Choroid plexus epithelial cell (primary cell): Measurements from ENCODE around the gene APMAP.
A peak's percentile ranks its signal among the peaks of the same experiment; 100 is the strongest.

Experiments
- DNase-seq: peaks from one replicate; pipeline ENCODE4 v3.0.0-alpha.2; 2010; ENCODE audit warnings: low read depth
- H3K4me3 ChIP-seq: 2 replicates; pipeline ENCODE4 v1.5.1; 2011; ENCODE audit warnings: low read depth, mild to moderate bottlenecking, control low read depth, low read length, moderate library complexity
- CTCF ChIP-seq: conservative IDR thresholded peaks from 2 replicates; pipeline ENCODE4 v1.5.1; 2011; ENCODE audit warnings: low read depth, mild to moderate bottlenecking, control low read depth, inconsistent platforms, low read length, moderate library complexity

APMAP gene

DNA sequence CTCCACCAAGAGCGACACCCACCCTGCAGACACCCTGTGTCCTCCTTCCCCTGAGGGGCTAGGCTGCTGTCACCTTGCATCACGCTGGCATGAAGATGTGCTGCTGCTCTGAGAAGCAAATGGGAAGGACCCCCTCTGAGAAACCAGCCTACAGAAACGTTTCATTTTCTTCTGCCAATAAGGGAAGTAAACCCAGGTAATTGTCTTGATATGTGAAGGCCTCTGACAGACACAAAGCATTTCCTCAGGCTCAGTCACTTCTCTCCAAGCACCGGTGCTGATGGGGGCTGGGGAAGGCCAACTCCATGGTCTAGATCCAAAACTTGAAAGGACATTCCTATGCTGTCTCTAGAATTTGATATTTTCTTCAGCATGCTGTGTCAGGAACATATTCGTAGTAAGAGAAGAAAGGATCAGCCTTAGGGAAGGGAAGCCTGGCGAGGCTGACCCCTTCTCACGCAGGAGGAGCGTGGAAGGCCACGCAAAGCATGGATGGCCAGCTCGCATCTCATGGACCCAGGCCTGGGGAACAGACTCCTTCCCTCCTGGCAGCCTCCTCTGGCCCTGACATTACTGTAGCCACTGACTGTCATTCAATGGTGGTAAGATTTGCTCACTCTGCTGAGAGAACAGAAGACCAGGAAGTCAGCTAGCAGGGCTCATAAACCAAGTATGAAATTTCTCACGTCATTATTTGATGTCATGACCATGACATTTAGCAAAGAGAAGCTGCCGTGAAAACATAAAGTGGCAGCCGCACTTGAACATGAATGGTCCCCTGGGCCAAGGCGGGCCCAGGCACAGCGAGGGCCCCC, 44.9 kb upstream of the APMAP start:
- no peak for TF ChIP-seq CTCF
- DNase-seq = no peak
- no peak overlapping the region for H3K4me3 ChIP-seq

DNA sequence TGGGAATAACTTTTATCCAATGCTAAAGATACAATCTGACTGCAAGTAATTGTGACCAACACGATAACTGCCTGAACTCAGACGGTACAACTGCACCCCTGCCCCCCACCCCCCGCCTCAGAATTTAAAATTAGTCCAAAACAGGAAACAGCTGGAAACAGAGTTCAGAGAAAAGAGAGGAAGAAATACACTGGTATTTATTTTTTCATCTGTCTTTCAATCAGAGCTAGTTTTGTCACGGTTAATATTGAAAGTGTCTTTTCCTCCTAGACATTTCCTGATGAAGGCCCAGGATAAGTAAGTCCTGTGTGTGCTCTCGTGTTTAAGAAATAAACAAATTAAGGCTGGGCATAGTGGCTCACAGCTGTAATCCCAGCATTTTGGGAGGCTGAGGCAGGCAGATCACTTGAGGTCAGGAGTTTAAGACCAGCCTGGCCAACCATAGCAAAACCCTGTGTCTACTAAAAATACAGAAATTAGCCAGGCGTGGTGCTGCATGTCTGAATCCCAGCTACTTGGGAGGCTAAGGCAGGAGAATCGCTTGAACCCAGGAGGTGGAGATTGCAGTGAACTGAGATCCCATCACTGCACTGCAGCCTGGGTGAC, 43.9 kb upstream of the APMAP start:
- no peak for DNase-seq
- no peak for TF ChIP-seq CTCF
- no peak overlapping the region for H3K4me3 ChIP-seq

DNA sequence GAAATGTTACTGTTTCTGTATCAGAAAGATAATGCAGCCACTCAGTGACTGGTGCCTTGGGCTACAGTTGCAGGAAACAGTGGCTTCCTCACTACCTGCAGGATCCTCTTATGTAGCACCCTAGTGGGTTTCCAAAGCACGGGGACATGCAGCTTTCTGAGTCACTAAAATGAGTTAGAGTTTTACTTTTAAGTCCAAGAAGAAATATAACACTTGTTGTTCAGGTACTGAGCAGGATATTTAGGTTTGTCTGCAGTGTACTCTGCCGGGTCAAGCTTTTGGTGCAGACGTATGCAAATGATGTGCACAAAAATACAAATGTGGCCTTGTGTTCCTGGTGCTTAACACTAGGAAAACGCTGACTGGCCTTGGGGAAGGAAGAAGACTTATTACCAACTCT, 43.4 kb upstream of the APMAP start:
- no peak for DNase-seq
- H3K4me3 ChIP-seq = no peak overlapping the region
- TF ChIP-seq CTCF = no peak

DNA sequence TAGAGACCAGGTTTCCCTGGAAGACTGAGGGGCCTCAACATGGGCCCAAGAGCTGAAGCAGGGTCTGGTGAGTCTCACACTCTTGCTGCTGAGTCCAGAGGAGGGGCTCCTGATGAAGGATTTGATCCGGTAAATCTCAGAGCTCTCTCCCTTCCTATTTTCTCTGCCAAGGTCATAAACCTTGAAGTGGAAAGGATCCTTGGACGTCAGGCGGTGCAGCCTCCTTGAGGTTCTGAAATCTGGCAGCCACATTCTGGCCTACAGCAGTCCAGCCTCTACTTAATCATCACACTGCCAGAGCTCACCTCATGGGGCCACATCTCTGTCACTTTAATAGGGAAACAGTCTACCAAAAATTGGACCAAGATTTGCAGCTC, 41.4 kb upstream of the APMAP start:
- H3K4me3 ChIP-seq = no peak overlapping the region
- TF ChIP-seq CTCF = no peak
- DNase-seq = no peak

DNA sequence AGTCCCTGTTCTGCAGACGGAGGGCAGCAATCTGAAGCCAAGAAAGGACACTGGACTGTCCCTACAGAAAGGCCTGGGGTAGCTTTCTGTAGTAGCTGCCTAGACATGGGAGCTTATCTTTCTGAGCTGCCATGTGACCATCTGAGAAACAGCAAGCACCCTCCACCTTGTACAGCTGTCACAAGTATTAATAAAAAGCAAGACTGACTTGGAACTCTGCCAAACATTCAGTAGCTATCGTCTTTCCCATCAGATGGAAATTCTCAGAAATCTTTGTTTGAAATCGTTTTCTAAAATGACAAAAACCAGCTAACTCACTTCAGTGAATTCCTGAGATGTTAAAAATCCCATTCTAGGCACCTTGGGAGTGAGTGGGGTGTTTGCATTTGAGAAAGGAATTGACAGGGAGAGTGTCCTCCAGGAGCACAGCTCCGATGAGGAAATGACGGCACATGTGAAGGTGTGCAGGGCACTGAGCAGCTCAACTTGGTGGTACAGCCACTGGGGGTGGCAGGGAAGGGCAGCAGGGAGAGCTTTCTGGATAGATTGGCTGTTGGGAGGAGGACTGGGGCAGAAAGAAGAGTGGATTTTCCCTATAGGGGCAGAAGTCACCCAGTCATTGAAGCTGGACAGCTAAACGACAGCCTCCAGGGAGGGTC, 40.8 kb upstream of the APMAP start:
- peak; percentile 27 for DNase-seq
- H3K4me3 ChIP-seq = no peak overlapping the region
- no peak for TF ChIP-seq CTCF

GRCh38 chr20:25032478-25033264, 40.1 kb upstream of the APMAP start:
- no peak for DNase-seq
- TF ChIP-seq CTCF = no peak
- H3K4me3 ChIP-seq = no peak overlapping the region
